ENCODE results near the gene PPL.
"Not testable (repeated sequence)": the region's sequence is repeated elsewhere in the genome, so short reads cannot be mapped to it uniquely, and the experiment has no call there.

Gene PPL

DNA sequence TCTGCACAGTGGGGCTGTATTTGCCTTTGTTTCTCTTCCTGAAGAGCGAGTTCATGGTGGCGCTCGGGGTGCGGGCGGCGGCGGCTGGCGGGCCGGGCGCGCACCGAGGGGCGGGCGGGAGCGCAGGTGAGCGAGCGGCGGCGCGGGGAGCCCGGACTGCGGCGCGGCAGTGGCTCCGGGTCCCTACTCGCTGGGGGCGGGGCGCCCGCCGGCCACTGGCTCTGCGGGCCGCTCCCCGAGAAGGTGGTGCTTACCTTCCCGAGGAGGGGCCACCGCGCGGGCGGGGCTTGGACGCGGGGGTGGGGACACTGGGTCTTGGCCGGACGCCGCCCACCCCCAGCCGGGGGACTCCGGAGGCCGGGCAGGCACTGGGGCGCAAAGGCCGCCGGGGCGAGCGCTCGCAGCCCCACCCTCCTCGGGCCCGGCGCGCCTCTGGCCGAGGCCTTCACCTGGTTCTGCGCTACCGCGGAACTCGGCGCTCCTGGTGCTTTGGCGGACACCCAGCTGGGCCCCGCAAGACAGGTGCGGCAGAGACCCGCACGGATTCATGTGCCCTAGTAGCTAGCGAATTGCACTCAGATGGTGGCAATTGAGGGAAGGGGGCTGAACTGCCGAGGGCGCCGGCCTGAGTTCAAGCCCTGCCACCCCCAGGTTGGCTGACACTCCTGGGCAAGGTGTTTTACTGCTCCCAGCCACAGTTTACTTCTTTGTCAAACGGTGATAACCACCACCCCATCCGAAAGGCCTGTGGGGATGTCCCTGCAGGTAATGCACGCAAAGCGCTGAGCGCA lies at the start of gene PPL:
Gene PPL (minus strand): TSS at position 158 of the 791 bp plus-strand sequence. CDS start 103 bp downstream, at position 55.
- DNase-seq (ENCODE audit: low read depth, low spot score): no peak

DNA sequence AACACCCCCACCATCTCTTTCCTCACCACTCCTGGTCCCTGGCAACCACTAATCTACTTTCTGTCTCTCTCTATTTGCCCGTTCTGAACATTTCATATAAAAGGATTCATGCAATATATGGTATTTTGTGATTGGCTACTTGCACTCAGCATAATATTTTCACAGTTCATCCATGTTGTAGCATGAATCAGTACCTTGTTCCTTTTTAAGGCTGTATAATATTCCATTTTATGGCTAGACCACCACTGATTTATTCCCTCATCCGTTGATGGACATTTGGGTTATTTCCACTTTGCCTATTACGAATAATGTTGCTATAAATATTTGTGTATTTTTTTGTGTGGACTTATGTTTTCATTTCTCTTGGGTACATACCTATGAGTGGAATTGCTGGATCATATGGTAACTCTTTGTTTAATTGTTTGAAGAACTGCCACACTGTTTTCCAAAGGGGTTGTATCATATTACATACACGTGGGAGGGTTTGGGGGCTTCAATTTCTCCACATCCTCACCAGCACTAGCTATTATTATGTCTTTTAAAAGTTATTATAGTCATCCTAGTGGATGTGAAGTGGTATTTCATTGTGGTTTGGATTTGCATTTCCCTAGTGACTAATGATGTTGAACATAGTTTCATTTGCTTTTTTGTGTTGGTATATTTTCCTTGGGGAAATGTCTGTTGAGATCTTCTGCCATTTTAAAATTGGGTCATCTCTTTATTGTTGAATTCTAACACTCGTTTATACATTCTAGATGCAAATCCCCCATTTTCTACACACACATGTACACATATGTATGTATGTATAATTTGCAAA lies 47.4 kb upstream of the PPL start:
- DNase-seq (ENCODE audit: low read depth, low spot score): no peak

GRCh38 chr16:4982056-4982867 lies 45.3 kb upstream of the PPL start:
- DNase-seq (ENCODE audit: low read depth, low spot score): no peak

DNA sequence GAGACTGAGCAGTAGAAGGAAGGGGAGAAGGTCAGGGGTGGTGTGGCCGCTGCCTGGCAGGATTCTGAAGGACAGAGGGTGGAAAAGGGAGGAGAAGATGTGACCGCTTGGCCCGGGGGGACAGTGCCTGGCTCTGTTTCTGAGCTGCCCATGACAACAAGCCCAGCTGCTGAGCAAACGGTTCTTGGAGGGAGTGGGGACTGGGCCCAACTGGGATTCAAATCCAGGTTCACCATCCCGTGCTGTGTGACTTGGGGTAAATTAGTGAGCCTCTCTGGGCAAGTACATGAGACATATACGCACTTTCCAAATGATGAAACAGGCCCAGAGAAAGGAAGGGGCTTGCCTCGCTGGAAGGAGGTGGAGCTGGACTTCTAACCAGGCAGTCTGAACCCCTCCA lies 44.5 kb upstream of the PPL start:
- no peak for DNase-seq (ENCODE audit: low read depth, low spot score)

DNA sequence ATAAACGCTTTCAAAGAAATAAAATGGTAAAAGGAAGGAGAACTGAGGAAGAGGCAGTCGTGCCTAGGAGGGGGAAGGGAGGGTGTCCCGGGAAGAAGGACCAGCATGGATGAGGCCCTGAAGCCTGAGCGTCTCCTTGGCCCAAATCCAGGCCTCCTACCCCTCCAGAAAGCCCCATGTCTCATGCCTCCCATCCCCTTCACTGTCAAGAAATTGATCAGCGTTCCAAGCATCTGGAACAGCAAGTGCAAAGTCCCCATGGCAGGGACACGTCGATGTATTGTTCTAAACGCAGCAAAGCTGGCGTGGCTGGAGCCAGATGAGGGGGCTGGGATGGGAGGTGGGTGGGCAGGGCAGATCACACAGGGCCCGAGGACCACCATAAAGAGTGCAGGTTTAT lies 43.7 kb upstream of the PPL start:
- DNase-seq (ENCODE audit: low read depth, low spot score): no peak

DNA sequence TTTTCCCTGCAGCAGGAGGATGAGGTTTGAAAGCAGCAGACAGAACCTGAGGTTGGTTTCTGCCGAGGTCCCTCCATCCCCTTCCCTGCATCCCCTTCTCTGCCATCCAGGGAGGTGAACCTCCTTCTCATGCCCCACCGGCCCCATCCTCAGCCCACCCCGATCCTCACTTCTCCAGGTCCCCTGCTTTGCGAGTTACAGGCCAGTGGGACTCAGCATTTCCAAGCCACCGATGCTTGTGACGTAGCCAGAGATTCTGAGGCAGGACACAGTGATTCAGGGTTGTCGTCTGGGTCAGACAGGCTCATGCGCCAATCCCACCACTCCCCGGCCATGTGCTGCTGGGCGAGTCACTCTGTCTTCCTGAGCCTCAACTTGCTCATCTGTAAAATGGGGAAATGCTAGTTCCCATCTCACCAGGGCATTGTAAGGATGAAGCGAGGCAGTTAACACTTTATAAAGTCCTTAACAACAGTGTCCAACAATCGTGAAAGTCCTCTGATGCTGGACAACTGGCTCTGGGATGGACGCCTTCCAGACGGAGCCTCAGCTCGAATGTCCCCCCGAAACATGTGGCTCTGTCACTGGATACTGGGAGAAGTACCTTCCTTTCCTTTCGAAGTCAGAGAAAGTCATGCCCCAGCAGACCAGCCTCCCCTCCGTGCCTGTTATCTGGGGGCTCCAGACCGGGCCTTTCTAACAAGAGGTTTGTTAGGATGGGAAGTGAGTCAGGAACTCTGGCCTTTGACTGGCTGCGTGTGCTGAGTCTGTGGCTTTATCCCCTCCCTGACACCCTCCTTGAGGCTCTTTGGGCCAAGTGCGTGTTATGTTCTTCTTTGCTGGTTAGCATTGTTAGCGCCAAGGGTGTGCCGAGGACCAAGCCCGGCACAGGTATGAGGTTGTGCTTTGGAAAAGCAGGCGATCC lies 43.0 kb upstream of the PPL start:
- DNase-seq (ENCODE audit: low read depth, low spot score): no peak

DNA sequence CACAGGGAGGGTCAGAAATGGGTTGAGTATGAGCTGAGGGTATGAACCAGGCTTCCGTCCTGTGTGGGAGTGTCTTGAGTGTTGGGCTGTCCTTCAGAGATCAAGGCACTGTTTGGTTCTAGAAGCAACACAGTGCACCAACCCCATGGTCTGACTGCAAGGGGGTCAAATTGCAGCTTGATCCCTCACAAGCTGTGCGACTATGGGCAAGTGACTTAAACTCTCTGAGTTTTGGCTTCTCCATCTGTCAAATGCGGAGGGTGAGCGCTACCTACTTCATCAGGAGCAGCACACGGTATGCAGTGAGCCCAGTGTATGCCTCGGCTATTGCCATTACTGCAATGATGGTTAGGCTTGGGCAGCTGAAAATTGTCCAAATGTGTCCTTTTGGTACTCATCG lies 42.2 kb upstream of the PPL start:
- no peak for DNase-seq (ENCODE audit: low read depth, low spot score)

DNA sequence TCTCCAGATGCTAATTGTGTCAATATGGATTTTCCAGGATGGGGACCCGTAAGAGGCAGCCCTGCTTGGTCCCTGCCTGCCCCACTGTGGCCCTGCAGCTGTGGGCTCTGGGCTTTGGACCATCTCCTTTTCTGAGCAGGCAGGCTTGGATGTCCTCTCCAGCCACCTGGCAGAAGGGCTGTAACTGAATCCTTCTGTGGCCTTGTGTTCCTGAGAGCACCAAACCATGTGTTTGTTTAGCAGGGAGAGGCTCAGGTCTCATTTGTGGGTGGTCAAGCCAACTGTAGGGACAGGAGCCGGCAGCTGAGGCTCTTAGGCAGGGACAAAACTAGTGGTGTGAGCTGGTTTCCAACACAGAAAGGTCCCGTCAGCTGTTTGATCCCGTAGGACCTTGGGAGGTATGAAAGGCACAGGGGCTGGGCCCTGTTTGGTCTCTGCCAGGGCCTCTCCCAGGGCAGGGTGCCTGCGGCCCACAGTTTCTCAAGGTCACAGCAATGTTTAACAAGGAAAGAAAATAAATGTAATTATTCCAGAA lies 39.7 kb upstream of the PPL start:
- no peak for DNase-seq (ENCODE audit: low read depth, low spot score)

DNA sequence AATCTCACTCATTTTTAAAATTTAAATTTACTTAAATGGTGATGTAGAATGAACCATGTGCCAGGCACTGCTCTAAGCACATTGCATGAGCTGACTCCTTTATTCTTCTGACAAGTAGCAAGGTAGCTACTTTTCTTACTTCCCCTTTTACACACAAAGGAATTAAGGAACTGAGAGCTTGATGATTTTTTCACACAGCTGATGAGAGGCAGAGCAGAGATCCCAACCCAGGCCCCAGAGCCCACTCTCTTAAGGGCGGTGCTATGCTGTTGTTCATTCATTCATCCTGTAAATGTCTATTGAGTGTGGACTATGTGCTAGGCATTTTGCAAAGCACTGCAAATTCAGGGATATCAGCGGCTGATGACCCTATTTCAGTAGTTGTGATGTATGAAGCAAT lies 39.1 kb upstream of the PPL start:
- DNase-seq (ENCODE audit: low read depth, low spot score): no peak

DNA sequence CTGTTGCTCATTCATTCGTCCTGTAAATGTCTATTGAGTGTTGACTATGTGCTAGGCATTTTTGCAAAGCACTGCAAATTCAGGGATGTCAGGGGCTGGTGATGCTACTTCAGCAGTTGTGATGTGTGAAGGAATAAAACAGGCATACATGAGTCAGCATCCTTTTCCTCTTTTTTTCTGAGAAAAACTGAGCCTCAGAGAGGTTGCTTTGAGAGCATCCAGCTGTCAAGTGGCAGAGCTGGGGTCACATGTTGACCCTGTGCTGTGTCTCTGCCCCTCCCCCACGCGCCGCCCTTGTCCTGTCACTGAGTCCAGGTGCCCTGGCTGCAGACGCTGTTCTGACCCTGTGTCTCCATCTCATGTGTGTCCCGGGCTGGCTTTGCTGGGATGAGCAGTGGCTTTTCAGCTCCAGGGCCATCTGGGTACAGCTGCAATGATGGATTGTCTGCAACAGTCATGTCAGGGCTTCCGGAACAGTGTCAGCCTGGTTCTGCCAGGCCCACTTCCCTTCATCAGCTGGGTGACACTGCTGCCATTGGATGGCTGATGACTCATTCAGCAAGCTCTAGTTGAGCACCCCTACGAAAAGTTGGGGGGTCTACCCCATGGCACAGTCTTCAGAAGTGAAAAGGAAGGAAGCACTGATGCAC lies 36.1 kb upstream of the PPL start:
- DNase-seq (ENCODE audit: low read depth, low spot score): no peak

DNA sequence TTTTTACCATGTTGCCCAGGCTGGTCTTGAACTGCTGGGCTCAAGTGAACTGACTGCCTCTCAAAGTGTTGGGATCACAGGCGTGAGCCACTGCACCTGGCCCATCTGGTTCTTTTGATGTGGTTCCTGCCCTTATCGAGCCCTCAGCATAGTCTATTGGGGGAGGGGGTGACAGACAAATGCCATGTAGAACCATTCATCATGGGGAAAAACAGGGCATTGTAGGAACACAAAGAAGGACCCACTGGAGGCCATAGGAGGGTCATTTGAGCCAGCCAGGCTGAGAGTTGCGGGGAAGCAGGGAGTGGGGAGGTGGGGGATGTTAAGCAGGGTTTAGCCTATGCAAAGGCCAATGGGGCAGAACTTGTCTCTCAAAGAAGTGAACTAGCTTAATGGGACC lies 33.1 kb upstream of the PPL start:
- no peak for DNase-seq (ENCODE audit: low read depth, low spot score)

GRCh38 chr16:4968879-4969483 lies 32.0 kb upstream of the PPL start:
- no peak for DNase-seq (ENCODE audit: low read depth, low spot score)

DNA sequence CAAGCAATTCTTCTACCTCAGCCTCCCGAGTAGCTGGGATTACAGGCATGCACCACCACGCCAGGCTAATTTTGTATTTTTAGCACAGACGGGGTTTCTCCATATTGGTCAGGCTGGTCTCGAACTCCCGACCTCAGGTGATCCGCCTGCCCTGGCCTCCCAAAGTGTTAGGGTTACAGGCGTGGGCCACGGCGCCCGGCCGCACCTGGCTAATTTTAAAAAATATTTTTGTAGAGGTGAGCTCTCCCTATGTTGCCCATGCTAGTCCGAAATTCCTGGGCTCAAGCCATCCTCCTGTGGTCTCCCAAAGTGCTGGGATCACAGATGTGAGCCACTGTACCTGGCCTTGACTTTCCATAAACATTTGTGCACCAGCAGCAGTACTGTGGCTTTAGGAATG lies 31.3 kb upstream of the PPL start:
- not testable (repeated sequence) for DNase-seq (ENCODE audit: low read depth, low spot score)

- DNase-seq (ENCODE audit: low read depth, low spot score): no peak
Measured at GRCh38 chr16:4966736-4967453, 29.9 kb upstream of the PPL start.

GRCh38 chr16:4963527-4963926 lies 26.6 kb upstream of the PPL start:
- DNase-seq (ENCODE audit: low read depth, low spot score): not testable (repeated sequence)

DNA sequence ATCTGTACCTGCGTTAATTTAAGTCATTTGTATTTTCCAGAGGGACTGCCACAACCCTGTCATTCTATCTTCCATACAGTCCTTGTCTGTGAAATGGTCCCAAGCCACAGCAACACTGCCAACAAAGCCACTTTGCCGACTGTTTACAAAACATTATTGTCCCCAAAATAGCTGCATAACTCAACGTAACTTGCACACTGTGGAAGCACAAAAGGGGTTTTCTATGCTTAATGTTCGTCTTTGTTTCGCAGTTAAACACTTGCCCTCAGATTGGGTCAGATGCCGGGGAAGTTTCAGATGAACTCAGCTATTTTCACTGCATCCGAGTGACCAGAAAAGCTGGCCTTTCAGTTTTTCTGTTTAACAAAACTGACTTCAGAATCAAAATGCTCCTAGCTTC lies 25.8 kb upstream of the PPL start:
- DNase-seq (ENCODE audit: low read depth, low spot score): no peak

- no peak for DNase-seq (ENCODE audit: low read depth, low spot score)
Measured at GRCh38 chr16:4960579-4960978, 23.6 kb upstream of the PPL start.

GRCh38 chr16:4958510-4959438 lies 21.8 kb upstream of the PPL start:
- DNase-seq (ENCODE audit: low read depth, low spot score): no peak
